Psoas muscle (tissue), 8 donors: ENCODE measurements around the gene AGPAT3. TPM values are rescaled to one million over a fixed set of nuclear protein-coding genes. Genes with fewer than 3 reads are reported as not detected.

Source experiments
- ATAC-seq, 4 donors: fragments of 200-7000 bp; cut with Tn5 transposase; one replicate each; pipeline ENCODE4 v1.9.1; 2020; ENCODE audit warnings: moderate library complexity in 3 of 4, mild to moderate bottlenecking in 2 of 4
- DNase-seq, 2 donors: peaks; one replicate each; pipeline ENCODE4 v3.0.0-alpha.2; 2020
- H3K27ac ChIP-seq: fragments of 200-600 bp; one replicate; pipeline ENCODE4 v1.8.0; 2022
- H3K27me3 ChIP-seq, 3 donors: fragments of 200-600 bp in 1 of 3; one replicate each; pipeline versions ENCODE4 v1.6.1 to v1.8.0; 2013 to 2022; ENCODE audit warnings: low read length in 2 of 3, mild to moderate bottlenecking in 2 of 3, moderate library complexity in 1 of 3; ENCODE audit not compliant: insufficient read depth in 3 of 3
- H3K36me3 ChIP-seq, 2 donors: fragments of 200-600 bp in 1 of 2; one replicate each; pipeline versions ENCODE4 v1.6.1 to v1.8.0; 2013 to 2022; ENCODE audit warnings: low read depth in 1 of 2, mild to moderate bottlenecking in 1 of 2, moderate library complexity in 1 of 2; ENCODE audit not compliant: insufficient read depth in 1 of 2
- H3K4me1 ChIP-seq: fragments of 200-600 bp; one replicate; pipeline ENCODE4 v1.8.0; 2022
- H3K4me3 ChIP-seq: fragments of 200-600 bp; one replicate; pipeline ENCODE4 v1.8.0; 2022; ENCODE audit warnings: mild to moderate bottlenecking
- H3K9me3 ChIP-seq: fragments of 200-600 bp; one replicate; pipeline ENCODE4 v1.8.0; 2022
- WGBS, 3 donors: extraction: QIAGEN DNeasy Blood & Tissue Kit; methylation state at CpG; one replicate each; pipeline versions ENCODE4 v1.1.6 to v1.1.7; 2013; 5-methylcytosine and 5-hydroxymethylcytosine counted together
- intact Hi-C, 2 donors: fragments of 100-400 bp; cut with DNase I; formaldehyde crosslinking; loops; one replicate each; pipeline versions ENCODE4 v1.11.0 to v1.14.2; 2022
- polyA plus RNA-seq, 3 donors: library from polyadenylated mRNA; stranded (reverse); fragments of 200-250 nt; gene quantifications; one replicate each; pipeline ENCODE4 v1.2.3, GENCODE V29; 2013
- total RNA-seq, 4 donors: library from RNA; stranded (reverse); fragmentation: NEBNext Ultra II Directional in 2 of 4; extraction: Animal tissue kit (Norgen Biotek cat#: 25700) in 2 of 4; gene quantifications; one replicate each; pipeline versions ENCODE4 v1.2.1 to v1.2.4, GENCODE V29; 2021 to 2023
- TF ChIP-seq, protein P1 (sequence below): fragments of 200-600 bp; IDR thresholded peaks from one replicate; pipeline ENCODE4 v1.8.0; 2022; ENCODE audit warnings: antibody characterized with exemption
- donor health status: healthy with polysubstance abuse.
- donor health status: DM: no; HTN: no; CAD: no; lungs with moderate emphysema.
- donor health status: Bipolar disorder and iron deficiency.
- donor health status: healthy.
- donor health status: DM: yes; HTN: yes; CAD: no.
- donor health status: DM: no; HTN: no; CAD: no.
- donor health status: DM: no; HTN: no; CAD: no.
- donor health status: DM: yes; HTN: yes; CAD: no.

The AGPAT3 gene
- total and polyA plus RNA-seq, 7 donors = 28.4 to 117 (median 50.7) TPM

GRCh38 chr21:43969115-43969444 is 104.1 kb downstream of the AGPAT3 start:
- Histone ChIP-seq H3K27ac (no peak overlapping the region), H3K4me1 (peaks cover 7% of the 10 kb centered on the region), H3K9me3 (no peaks in the 10 kb centered on the region), H3K36me3 (peaks cover 0 to 52% of the 10 kb centered on the region in 2 donors), H3K27me3 (no peaks in the 10 kb centered on the region), H3K4me3 (no peak overlapping the region)
- WGBS, 3 donors = 88 to 93% (median 89%) methylated on average over 17 of the region's 17 CpGs
- no peak for ATAC-seq
- intact Hi-C loops = no loop called here
- DNase-seq = peak in 1 of 2 donors; percentile 11
- TF ChIP-seq, protein P1, sequence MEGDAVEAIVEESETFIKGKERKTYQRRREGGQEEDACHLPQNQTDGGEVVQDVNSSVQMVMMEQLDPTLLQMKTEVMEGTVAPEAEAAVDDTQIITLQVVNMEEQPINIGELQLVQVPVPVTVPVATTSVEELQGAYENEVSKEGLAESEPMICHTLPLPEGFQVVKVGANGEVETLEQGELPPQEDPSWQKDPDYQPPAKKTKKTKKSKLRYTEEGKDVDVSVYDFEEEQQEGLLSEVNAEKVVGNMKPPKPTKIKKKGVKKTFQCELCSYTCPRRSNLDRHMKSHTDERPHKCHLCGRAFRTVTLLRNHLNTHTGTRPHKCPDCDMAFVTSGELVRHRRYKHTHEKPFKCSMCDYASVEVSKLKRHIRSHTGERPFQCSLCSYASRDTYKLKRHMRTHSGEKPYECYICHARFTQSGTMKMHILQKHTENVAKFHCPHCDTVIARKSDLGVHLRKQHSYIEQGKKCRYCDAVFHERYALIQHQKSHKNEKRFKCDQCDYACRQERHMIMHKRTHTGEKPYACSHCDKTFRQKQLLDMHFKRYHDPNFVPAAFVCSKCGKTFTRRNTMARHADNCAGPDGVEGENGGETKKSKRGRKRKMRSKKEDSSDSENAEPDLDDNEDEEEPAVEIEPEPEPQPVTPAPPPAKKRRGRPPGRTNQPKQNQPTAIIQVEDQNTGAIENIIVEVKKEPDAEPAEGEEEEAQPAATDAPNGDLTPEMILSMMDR = no peak

- Histone ChIP-seq H3K4me1 (peaks cover 7% of the 10 kb centered on the region), H3K27ac (peak overlapping the region; percentile 81), H3K9me3 (no peaks in the 10 kb centered on the region), H3K27me3 (no peaks in the 10 kb centered on the region), H3K4me3 (no peak overlapping the region), H3K36me3 (peaks cover 0 to 52% of the 10 kb centered on the region in 2 donors)
- DNase-seq = no peak
- TF ChIP-seq, protein P1 = no peak
- 92 to 96% (median 93%) methylated on average over 18 of the region's 18 CpGs for WGBS, 3 donors
- intact Hi-C loops = no loop called here
- ATAC-seq = no peak
Observed at GRCh38 chr21:43970551-43970950, 105.5 kb downstream of the AGPAT3 start.

DNA sequence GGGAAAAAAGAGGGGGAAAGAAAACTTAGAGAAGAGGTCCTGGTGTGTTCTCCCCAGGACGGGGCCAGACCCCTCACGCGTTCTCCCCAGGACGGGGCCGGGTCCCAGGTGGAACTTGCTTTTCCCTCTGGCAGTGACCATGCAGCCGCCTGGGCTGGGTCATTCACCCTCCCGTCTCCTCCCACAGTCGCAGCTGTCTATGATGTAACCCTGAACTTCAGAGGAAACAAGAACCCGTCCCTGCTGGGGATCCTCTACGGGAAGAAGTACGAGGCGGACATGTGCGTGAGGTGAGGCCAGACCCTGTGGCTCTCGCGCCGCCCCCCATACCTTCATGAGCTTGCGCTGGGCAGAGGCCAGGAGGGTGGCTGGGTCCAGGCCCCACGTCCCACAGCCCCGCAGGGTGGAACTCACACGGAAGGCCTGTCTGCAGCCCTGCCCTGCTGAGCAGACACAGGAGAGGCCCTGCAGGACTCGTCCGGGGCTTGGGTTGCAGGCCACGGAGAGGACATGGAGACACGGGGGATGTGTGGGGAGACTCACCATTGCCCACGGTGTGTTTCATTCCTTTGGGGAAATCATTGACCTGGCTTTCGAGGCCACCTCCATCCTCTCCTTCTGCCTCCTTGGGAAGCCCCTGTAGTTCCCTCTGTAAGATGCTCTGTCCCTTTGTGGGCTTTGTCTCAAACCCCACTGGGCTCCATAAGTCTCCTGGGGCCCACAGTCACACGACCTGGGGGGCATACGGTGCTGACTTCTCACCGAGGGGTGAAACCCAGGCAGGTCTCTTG is 106.4 kb downstream of the AGPAT3 start:
- TF ChIP-seq, protein P1 = no peak
- intact Hi-C loops = no loop called here
- WGBS, 3 donors = 58 to 63% (median 60%) methylated on average over 29 of the region's 29 CpGs
- Histone ChIP-seq H3K36me3 (peaks cover 0 to 52% of the 10 kb centered on the region in 2 donors), H3K4me1 (peaks cover 7% of the 10 kb centered on the region), H3K27ac (peak overlapping the region; percentile 81), H3K9me3 (no peaks in the 10 kb centered on the region), H3K4me3 (no peak overlapping the region), H3K27me3 (no peaks in the 10 kb centered on the region)
- DNase-seq = peak; percentile 11 to 75
- ATAC-seq = peak; percentile 60 to 87 (median 84)

DNA sequence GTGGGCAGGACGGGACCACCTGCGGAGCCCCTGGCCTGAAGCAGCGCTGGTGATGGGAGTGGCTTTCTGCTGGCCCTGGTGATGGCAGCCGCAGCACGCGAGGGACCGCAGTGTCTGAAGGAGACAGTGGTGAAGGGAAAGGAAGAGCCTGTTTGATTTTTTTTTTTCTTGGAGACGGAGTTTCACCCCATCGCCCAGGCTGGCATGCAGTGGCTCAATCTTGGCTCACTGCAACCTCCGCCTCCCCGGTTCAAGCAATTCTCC is 106.9 kb downstream of the AGPAT3 start:
- WGBS, 3 donors = 91 to 99% (median 95%) methylated on average over 11 of the region's 11 CpGs
- H3K9me3 ChIP-seq = no peaks in the 10 kb centered on the region
- ATAC-seq (no peak), DNase-seq (no peak)
- intact Hi-C loops = no loop called here
- peaks cover 7% of the 10 kb centered on the region for H3K4me1 ChIP-seq
- H3K27me3 ChIP-seq = no peaks in the 10 kb centered on the region
- peaks cover 0 to 58% of the 10 kb centered on the region in 2 donors for H3K36me3 ChIP-seq
- no peak overlapping the region for H3K4me3 ChIP-seq
- TF ChIP-seq, protein P1 = no peak
- H3K27ac ChIP-seq = peak overlapping the region; percentile 81
